ENCODE data around the gene ENO2. TPM values are rescaled to one million over a fixed set of nuclear protein-coding genes. Genes with fewer than 3 reads are reported as not detected.
A peak's percentile ranks its signal among the peaks of the same experiment; 100 is the strongest.

ENO2 gene
- total RNA-seq, 1 experiment from 2014 or later, result 33.5 TPM

GRCh38 chr12:6937481-6938352 lies 23.3 kb downstream of the ENO2 start:
- ChIA-PET POLR2A (interaction anchor here (1.2 kb wide), 1 partner anchor 13 kb away, joined by 3 read pairs; no protein-coding TSS in a partner anchor), CTCF (interaction anchor here (1.3 kb wide), 1 partner anchor 12 kb away, joined by 3 read pairs; no protein-coding TSS in a partner anchor)
- Histone ChIP-seq H3K4me3 (ENCODE audit: low read depth in 2 of 2, low read length in 2 of 2) (peak overlapping the region; percentile 34 to 44), H3K27ac (ENCODE audit: low read length) (peak overlapping the region; percentile 65), H3K4me1 (ENCODE audit: control insufficient read depth, insufficient read depth, low read length) (peaks cover 47% of the 10 kb centered on the region), H3K27me3 (ENCODE audit: control insufficient read depth, insufficient read depth, low read length) (no peaks in the 10 kb centered on the region), H3K9me3 (ENCODE audit: control insufficient read depth, insufficient read depth, low read depth, low read length) (no peaks in the 10 kb centered on the region), H3K36me3 (ENCODE audit: control insufficient read depth, insufficient read depth, low read length) (0 out of 2 replicates have a peak, but pooled peaks cover 3% of the 10 kb centered on the region)
- in situ Hi-C loops (cut with HindIII; ENCODE audit: low pct_unique_long_range_greater_than_20kb, low sequenced_read_pairs), result no loop called here
- ATAC-seq, result peak; percentile 87
- intact Hi-C loops (cut with micrococcal nuclease; ENCODE audit: unreplicated experiment), result no loop called here
- BruUV-seq (replicated peaks), result no TSS peak
- DNase-seq (ENCODE audit: low read depth, low spot score), result peak; percentile 57
- TF ChIP-seq SIN3A (IDR thresholded peaks at IDR 0.05; ENCODE audit: borderline replicate concordance, insufficient read depth, low read depth, low read length) (peak; percentile 90; the same call in 1 of the 2 replicates), REST (IDR thresholded peaks at IDR 0.05; ENCODE audit: insufficient read depth in 1 of 2, low read depth in 2 of 2, low read length in 1 of 2) (0 out of 4 replicates have a peak, but pooled peaks of 1 of the 2 experiments have one; percentile 21), CTCF (IDR thresholded peaks at IDR 0.05) (peak; percentile 91), POLR2AphosphoS5 (IDR thresholded peaks at IDR 0.05; ENCODE audit: low read depth, low read length) (peak; percentile 84), TCF7L2 (IDR thresholded peaks at IDR 0.05; ENCODE audit: low read depth, low read length) (no peak)

GRCh38 chr12:6938353-6939190 lies 24.2 kb downstream of the ENO2 start:
- no peak for ATAC-seq
- in situ Hi-C loops (cut with HindIII; ENCODE audit: low pct_unique_long_range_greater_than_20kb, low sequenced_read_pairs), result no loop called here
- ChIA-PET POLR2A (interaction anchor here (1.2 kb wide), 1 partner anchor 13 kb away, joined by 3 read pairs; no protein-coding TSS in a partner anchor), CTCF (interaction anchor here (1.3 kb wide), 1 partner anchor 13 kb away, joined by 3 read pairs; no protein-coding TSS in a partner anchor)
- Histone ChIP-seq H3K27ac (ENCODE audit: low read length) (peak overlapping the region; percentile 65), H3K27me3 (ENCODE audit: control insufficient read depth, insufficient read depth, low read length) (no peaks in the 10 kb centered on the region), H3K36me3 (ENCODE audit: control insufficient read depth, insufficient read depth, low read length) (0 out of 2 replicates have a peak, but pooled peaks cover 3% of the 10 kb centered on the region), H3K9me3 (ENCODE audit: control insufficient read depth, insufficient read depth, low read depth, low read length) (no peaks in the 10 kb centered on the region), H3K4me3 (ENCODE audit: low read depth in 2 of 2, low read length in 2 of 2) (peak overlapping the region in 1 of 2 experiments; percentile 44; a peak in 2 of 4 replicates), H3K4me1 (ENCODE audit: control insufficient read depth, insufficient read depth, low read length) (peaks cover 46% of the 10 kb centered on the region)
- intact Hi-C loops (cut with micrococcal nuclease; ENCODE audit: unreplicated experiment), result no loop called here
- no peak; the same call in none of the 2 replicates for TF ChIP-seq CTCF (IDR thresholded peaks at IDR 0.05)
- TF ChIP-seq REST (IDR thresholded peaks at IDR 0.05; ENCODE audit: insufficient read depth in 1 of 2, low read depth in 2 of 2, low read length in 1 of 2), result no peak
- 0 out of 2 replicates have a peak, but pooled peaks have one; percentile 56 for TF ChIP-seq POLR2AphosphoS5 (IDR thresholded peaks at IDR 0.05; ENCODE audit: low read depth, low read length)
- no peak for TF ChIP-seq SIN3A (IDR thresholded peaks at IDR 0.05; ENCODE audit: borderline replicate concordance, insufficient read depth, low read depth, low read length)
- no peak for TF ChIP-seq TCF7L2 (IDR thresholded peaks at IDR 0.05; ENCODE audit: low read depth, low read length)
- DNase-seq (ENCODE audit: low read depth, low spot score), result no peak
- BruUV-seq (replicated peaks), result TSS peak; percentile 44
